HG02938 (cell line): ENCODE measurements around the gene ZHX3.

Experiments used
- ATAC-seq: cut with Tn5 transposase; IDR thresholded peaks from one replicate; pipeline ENCODE4 v1.9.1; 2021; ENCODE audit warnings: mild to moderate bottlenecking, moderate library complexity; ENCODE audit not compliant: unreplicated experiment

Gene ZHX3

GRCh38 chr20:41304424-41305079 lies 13.0 kb downstream of the ZHX3 start:
- no peak for ATAC-seq

DNA sequence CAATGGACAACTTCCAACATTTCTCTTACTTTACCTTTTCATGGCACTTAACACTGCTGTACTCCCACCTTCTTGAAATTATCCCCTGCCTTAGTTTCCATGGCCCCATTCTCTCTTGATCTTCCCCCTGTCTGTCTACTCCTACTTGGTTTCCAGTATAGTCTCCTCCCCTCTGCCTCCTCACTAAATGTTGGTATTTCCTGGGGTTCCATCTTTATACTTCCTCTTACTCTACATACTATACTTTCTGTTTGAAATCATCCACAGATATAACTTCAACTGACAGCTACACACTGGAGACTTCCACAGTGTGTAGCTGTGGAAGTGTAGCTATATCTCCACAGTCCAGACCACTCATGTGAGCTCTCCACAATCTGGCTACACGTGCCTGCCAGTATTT lies 13.5 kb downstream of the ZHX3 start:
- ATAC-seq = no peak

GRCh38 chr20:41300886-41301285 lies 16.6 kb downstream of the ZHX3 start:
- ATAC-seq = no peak

DNA sequence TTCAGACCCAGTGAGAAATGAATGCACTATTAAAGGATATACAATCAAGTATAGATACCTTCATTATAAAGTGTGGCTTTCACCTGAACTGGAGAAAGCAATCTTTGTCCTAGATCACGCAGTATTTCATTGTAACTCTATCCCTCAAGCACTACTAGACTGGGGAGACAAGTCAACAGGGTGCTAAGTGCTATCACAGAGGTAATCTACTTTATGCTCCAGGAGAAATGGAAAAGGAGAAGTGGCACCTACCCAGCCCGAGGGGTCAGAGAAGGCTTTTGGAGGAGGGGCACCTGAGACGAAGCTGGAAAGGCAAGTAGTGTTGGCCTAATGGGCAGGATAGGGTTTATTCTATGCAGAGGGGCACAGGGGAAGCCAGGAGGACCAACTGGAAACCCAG lies 17.1 kb downstream of the ZHX3 start:
- ATAC-seq = no peak

DNA sequence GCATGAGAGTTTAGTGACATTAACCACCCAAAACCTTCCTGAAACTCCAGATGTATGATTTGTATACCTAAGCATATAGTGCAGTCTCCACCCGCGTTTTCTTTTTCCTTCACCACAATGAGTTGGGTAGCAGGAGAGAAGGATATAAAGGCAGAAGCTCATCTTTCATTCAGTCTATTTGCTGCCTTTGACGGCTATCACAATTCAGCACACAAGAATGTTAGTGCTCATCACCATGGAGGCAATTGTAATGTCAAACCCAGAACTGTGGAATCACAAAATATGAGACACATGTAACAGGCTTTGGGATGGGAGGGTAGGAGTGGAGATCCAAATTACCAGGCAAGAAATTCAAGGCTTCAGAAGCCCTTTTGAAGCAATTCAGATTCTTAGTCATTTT lies 17.6 kb downstream of the ZHX3 start:
- no peak for ATAC-seq

DNA sequence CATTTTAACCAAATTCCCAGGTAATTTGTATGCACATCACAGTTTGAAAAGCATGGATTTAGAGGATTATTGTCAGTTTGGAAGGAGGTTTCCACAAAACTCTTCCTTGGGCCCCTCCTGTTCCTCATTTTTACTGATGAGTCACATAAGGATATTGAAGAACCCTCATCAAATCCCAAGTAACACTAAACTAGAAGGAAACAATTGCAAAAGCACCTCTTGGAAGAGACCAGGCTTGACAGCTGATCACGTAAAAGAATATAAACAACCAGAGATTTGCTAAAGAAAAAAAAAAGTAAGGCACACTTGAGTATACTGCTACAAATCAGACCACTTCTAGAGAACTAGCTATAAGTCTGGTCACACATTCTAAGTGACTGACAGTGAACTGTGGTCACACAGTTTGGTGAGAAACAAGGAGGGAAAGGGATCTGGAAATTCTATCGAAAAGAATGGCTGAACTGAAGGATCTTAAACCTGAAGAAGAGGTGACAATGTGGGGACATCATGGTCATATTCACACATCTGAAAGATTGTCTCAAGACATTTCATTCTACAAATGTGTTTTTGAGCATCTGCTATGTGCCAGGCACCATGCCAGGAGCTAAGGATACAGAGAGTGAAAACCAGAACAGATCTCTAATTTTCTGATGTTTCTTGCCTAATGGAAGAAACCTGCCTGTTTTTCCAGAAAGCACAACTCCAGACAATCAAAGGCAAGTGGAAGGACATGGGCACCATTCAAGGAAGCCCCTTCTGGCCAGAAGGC lies 24.1 kb downstream of the ZHX3 start:
- no peak for ATAC-seq

DNA sequence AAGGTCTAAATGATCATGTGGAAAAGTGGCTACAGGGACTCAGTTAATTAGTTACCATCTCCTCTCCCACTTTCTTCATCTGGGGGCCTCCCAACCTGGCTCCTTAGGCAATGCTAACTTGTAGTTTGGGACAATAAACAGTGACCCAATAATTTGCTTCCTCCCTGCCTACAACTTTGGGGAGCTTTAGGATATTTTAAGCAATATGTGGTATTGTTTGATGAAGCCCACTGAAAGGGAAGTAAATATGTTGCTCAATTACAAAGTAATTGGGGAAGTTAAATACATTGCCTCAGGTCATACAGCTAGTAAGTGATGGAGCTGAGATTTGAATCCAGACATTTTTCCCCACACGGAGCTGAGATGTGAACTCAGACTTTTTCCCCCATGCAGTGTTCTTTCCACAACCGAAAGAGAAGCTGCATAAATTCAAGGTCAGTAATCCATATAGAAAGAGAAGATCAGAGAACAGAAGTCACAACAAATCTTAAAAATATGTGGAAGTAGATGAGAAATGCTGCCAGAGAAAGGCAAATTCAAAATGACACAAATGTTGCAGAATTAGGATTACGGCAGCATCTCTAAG lies 26.6 kb downstream of the ZHX3 start:
- ATAC-seq = no peak

DNA sequence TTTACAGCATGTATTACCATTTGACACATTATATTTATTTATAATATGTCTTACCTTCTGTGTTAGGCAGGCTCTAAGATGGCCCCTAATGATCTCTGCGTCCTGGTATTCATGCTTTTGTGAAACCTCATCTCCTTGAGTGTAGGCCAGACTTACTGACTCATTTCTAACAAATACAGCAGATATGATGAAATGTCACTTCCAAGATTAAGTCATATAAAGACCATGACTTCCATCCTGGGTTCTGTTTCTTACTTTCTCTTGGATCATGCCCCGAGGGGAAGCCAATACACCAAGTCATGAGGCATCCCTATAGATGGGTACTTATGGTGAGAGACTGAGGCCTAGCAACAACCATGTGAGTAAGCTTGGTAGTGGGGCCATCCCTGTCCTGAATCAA lies 30.2 kb downstream of the ZHX3 start:
- ATAC-seq = no peak

- ATAC-seq = no peak
Observed at GRCh38 chr20:41286240-41286851, 31.2 kb downstream of the ZHX3 start.

GRCh38 chr20:41279546-41280225 lies 37.8 kb downstream of the ZHX3 start:
- ATAC-seq = no peak

- no peak for ATAC-seq
Observed at GRCh38 chr20:41278936-41279335, 38.6 kb downstream of the ZHX3 start.

DNA sequence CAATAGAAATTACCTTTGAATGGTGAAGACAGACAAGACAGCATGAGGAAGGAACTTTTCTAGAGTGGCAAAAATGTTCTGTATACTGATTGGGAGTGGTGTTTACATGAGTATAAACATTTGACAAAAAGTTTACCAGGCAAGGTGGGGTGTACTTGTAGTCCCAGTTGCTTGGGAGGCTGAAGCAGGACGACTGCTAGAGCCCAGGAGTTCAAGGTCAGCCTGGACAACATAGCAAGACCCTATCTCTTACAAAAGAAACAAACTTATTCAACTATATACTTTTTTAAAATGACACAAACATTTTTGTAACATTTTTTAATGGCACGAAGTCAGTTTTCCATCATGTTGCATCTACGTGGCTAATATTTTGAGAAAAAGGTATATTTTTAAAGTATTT lies 40.5 kb downstream of the ZHX3 start:
- ATAC-seq = no peak

DNA sequence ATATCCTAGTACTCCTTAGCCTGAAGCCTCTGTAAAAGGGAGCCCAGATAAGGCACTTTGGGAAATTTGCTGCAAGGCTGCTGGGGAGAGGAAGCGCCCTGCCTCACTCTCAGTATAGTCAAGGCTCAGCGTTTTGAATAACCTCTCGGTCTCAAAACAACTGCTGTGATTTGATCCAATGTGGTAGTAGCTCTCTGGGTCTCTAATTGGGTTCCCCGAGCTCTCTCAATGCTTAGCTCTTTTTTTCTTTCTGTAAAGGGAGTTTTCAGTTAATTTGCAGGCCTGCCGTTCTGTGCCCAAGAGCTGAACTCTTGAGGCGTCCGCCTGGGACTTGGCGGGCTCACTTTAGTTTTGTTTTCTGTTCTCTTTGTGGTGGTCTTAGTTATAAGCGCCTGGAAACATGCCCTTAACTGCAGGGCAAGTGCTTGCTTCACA lies 41.2 kb downstream of the ZHX3 start:
- no peak for ATAC-seq

- no peak for ATAC-seq
Observed at GRCh38 chr20:41275301-41275731, 42.2 kb downstream of the ZHX3 start.

DNA sequence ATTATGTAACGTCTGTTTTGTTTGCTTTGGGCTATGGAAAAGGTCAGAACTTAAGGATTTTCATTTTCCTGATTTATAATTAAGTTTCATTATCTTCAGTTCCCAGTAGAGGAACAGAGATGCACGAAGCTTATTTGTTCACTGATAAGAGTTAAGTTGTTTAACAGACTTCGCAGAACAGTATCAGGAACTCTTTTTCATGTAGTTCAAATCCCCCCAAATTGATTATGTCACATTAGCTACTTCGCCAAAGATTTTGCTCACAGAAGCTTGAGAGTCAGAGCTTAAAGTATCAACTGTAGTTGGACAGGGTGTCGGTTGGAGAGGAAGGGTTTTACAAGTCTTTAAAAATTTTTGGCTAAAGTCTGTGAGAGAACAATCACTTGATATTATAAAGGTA lies 43.4 kb downstream of the ZHX3 start:
- no peak for ATAC-seq

- no peak for ATAC-seq
Observed at GRCh38 chr20:41273445-41273844, 44.1 kb downstream of the ZHX3 start.

DNA sequence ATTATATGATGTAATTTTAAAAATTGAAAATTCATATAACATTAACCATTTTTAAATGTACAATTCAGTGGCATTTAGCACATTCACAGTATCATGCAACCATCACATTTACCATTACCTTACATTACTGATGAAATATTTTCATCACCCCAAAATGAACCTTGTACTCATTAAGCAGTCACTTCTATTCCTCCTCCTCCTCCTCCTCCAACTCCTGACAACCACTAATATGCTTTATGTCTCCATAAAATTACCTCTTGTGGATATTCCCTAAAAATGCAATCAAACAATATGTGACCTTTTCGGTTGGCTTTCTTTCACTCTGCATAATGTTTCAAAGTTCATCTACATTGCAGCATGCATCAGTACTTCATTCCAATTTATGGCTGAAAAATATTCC lies 45.2 kb downstream of the ZHX3 start:
- no peak for ATAC-seq

- ATAC-seq = no peak
Observed at GRCh38 chr20:41268917-41269652, 48.4 kb downstream of the ZHX3 start.

DNA sequence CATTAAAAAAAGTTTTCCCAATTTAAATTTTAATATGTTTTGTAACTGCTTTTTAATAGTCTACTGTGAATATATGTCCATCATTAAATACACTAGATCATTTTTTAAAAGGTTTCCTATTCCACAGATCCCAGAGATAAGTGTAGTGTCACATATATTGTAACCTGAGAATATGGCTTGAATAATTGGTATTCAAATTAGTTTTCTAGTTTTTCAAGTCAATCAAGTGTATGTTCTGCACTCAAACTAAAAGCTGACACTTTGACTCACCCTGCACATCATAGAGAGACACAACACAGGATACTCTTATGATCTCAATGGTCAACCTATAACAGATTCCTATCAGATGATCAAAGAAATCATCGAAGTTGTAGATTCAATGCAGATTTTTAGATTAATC lies 49.1 kb downstream of the ZHX3 start:
- ATAC-seq = no peak

- no peak for ATAC-seq
Observed at GRCh38 chr20:41265938-41266337, 51.6 kb downstream of the ZHX3 start.

DNA sequence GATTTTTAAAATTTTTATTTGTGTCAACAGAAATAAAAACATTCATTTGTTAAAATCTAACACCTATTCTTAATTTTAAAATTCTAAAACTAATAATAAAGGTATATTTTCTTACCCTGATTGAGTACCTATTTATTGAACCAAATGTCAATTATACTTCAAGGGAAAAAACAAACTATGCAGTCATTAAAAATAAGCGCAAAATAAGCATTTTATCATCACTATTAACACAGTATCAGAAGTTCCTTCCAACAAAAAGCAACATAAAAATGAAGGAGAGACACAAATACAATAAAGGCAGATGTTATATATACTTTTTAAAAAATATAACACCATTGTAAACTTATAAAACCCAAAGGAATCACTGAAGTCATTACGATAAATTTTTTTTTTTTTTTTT lies 52.7 kb downstream of the ZHX3 start:
- no peak for ATAC-seq
